ENCODE results near the gene HS3ST4.
"Not testable (repeated sequence)": the region's sequence is repeated elsewhere in the genome, so short reads cannot be mapped to it uniquely, and the experiment has no call there.

HS3ST4 gene

DNA sequence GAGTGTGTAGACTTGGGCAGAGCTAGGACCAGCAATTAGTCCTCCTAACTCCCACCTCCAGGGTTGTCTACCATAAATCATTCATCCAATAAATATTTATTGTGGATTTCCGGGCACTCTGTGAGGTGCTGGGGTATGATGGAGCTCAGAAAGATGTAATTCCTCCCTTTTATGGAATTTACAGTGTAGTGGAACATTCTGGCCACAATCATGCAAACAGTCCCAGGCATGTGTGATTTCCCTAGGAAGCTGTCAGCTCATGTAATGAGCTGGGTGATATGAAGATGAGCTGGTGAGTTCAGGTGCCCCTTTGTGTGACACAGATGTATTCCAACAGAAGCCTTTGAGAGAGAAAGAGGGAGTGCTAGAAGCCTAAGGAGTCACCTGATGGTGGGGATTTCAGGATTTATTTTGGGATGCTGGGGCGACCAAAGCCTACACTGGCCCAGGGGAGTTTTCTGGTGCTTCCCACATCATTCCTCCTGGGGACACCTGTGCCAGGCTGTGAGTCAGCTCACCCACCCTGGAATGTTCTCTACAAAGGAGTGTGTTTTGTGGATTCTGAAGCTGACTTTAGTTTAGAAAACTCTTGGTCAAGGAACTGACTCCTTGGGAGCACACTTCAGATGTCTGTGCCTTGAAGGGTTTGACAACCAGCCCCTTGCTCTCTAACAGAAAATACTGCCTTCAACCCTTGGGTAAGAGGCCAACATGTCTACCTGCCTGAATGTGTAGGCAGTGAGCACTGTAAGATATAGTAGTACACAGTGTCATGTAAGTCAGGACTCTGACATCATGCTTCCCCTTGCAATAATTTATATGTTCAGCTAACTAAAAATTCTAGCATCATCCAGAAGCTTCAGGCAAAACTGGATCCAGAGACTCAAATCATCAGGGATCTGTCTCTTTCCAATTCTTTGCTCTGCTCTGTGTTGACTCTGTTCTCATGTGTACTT, 42.9 kb downstream of the HS3ST4 start:
- DNase-seq, result no peak

DNA sequence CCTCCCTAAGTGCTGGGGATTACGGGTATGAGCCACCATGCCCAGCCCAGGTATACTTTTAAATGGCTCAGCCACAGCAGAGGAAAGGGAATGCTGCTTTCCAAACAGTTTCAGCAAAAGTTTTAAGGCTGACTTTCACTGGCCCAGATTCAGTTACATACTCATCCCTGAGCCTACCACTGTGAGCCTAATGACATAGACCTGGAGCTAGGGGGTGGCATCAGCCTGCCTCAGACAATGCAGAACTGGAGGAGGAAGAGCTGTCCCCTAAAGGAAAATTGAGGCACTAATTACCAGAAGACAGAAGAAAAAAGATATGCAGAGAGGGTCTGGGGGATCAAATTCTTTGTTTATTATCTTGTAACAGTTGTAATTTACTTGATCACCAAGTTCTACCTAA, 43.9 kb downstream of the HS3ST4 start:
- no peak for DNase-seq

DNA sequence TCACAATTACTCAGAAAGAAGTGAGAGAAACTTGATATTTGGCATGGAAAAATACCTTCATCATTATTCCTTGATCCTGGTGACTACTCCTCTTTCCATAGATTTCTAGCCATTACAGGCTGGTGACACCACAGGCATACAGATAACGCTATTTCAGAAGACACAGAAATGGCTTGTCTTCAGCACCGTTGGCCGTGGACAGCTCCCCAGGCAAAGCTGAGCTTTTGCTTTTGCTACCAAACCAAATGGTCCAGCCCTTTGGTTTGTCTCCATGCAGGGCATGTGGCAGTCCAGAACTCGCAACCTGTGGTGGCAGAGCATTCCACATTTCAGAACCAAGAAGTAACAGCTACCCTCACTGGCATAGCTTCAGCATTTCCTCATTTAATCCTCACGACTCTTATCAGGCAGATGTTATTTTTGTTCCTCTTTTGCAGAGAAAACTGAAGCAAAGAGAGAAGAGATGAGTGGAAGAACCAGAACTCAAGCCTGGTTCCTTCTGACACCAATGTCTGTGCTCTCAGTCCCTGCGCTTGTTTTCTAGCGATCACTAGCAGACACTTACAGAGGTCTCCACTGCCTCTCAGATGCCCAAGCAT, 55.5 kb downstream of the HS3ST4 start:
- no peak for DNase-seq

DNA sequence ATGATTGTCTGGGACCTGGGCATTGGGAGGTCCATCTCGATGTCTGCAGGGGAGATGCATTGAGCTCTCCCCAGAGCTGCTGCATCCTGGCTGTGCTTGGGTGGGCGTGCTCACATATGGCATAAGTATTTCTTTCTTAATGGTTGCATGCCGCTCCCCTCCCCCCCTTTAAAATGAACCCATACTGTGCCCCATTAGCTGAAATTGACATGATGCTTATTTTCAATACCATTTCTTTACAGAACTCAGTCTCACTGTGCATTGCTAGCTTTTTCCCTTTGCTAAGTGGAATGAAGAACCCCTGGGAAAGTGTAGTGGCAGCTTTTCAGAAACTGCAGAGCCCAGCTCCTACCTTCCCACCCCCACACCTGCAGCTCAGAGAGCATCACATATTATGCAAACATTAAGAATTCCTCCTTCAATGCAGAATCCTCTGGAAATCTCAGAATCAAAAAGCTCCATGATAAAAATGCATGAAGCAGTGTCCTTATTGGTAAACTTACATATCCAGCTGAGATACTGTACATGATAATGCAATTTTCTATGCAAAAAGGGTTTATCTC, 56.4 kb downstream of the HS3ST4 start:
- no peak for DNase-seq

DNA sequence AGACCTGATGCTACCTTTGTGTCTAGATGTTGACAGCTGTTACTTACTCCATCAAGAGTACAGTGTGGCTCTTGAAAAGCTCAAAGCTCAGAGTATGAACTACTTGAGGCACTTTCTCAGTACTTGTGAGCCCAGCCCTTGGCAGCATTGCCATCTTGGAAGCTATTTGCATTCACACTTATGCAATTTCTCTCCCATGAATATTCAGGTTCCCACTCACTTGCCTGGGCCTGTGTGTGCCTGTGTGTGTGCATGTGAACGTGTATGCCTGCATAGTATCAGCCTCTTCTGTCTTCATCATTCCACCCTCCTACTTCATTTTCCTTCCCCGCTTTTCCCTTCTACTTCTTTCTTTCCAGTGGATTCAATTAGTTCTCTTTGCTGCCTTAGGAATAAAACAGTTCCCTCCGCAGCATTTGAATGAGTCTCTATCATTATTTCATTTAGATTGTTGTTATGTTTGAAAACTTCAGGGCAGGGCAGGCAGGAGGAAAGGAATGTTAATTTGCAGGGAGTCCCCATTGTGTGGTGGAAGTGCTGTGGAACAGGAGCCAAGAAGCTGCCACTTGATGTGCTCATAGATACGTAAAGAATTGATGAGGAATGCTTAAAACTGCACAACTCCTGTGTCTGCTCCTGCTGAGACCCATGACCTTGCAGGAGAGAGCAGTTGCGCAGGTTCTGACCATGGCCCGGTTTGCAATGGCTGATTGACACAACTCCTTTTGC, 58.9 kb downstream of the HS3ST4 start:
- no peak for DNase-seq

DNA sequence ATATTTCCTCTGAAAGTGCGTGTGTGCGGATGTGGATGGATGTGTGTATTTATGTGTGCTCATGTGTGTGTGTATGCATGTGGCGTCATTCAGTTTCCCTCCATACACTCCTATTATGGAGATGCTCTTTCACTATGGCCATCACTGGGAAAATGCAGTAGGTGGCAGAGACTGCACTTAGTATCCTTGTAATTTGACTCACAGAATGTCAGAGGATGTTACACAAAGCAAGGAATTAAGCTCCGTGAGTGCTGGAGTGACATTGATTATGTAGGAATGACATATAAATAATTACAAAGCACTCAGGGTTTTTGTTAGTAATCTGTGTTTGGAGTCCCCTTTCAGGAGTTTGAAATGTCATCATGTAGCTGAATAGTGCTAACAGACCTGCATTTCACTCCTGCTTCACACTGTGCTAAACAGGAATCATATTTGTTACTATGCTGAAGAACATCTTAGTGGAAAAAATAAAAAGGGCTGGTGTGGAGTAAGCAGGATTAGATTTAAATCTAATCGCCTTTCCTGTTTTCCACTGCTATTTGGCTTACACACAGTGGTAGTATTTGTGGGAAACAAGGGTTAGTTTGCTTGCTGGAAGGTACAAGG, 59.6 kb downstream of the HS3ST4 start:
- no peak for DNase-seq

DNA sequence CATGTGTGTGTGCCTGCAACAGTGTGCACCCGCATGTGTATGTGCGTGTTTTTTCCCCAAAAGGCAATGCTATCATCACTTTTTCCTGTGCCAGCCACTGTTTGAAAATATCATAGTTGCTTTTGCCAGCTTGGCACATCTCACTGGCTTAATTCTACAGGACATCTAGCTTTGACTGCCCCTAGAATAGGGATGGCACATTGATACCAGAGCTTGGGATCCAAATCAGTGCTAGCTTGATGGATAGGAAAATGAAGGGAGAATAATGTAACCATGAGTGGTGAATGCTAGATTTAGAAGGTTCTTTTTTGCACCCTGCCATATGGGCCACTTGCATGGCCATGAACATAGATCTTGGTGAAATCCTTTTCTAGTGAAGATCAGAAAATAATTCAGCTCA, 72.7 kb downstream of the HS3ST4 start:
- DNase-seq, result no peak

- DNase-seq, result no peak
These were observed 79.5 kb downstream of the HS3ST4 start for GRCh38 chr16:25771216-25771615.

DNA sequence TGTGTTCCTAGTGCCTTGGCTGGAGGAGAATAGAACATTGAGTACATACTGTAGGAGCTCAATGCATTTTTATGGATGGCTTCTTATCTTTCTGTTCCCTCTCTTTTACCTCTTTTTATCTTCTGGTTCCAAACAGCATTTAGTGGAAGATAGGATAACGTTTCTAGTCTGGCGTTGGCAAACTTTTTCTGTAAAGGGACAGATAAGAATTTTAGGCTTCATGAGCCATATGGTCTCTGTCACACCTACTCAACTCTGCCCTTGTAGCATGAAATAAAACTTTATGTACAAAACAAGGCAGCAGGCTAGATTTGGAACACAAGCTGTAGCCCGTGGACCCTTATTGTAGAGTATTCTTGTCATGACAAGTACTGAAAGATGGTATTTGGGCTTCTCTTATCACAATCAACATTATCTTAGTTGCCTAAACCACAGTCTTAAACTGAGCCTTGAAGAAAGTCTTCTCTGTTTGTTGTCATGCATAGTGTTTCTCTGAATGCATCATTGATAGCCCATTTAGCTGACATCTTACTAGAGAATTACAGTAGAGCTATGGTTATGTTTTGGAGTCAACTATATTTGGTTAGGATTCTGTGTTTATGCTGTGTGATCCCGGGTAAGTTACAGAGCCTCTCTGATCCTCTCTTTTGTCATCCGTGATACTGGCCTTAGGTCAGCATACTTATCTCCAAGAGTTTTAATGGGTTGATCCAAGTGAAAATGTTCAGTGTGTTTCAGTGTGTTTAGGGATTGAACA, 80.2 kb downstream of the HS3ST4 start:
- no peak for DNase-seq

DNA sequence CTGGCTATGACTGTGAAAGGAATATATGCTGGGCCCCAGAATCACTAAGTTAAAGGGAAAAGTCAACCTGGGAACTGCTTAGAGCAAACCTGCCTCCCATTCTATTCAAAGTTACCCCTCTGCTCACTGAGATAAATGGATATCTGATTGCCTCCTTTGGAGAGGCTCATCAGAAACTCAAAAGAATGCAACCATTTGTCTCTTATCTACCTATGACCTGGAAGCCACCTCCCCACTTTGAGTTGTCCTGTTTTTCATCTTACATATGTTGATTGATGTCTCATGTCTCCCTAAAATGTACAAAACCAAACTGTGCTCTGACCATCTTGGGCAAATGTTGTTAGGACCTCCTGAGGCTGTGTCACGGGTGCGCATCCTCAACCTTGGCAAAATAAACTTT, 84.5 kb downstream of the HS3ST4 start:
- DNase-seq, result not testable (repeated sequence)

GRCh38 chr16:25783226-25783625, 91.5 kb downstream of the HS3ST4 start:
- DNase-seq, result no peak

DNA sequence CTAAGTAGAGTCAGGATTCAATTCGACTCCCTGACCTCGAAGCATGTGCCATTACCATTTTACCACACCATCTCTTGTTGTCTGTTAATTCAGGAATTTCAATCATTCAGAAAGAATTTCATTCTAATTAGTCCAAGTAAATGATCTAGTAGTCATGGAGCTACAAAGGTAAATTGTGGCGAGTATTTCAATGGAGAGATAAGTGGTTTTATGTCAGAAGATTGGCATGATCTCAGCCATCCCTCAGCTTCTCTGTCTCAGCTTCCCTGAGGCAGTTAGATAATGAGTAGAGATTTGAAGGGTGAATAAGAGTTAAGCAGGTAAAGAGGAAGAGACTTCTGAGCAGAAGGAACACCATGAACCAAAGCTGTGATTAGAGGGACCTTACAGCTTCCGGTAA, 93.6 kb downstream of the HS3ST4 start:
- DNase-seq, result no peak

- DNase-seq, result no peak
These were observed 95.0 kb downstream of the HS3ST4 start for GRCh38 chr16:25786748-25787147.

DNA sequence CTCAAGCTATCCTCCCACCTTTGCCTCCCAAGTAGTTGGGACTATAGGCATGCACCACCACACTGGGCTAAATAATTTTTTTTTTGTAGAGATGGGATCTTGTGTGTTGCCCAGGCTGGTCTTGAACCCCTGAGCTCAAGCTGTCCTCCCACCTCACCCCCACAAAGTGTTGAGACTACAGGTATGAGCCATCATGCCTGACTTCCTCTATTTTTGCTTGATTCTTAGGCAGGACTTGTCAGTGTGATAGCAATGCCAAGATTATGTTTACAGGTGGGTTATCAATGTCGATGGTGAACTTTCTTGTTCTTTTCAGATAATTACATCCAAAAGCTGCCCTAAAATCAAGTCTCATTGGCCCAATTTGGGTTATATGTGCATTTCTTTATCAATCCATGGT, 96.9 kb downstream of the HS3ST4 start:
- DNase-seq, result no peak

- DNase-seq, result no peak
These were observed 104.5 kb downstream of the HS3ST4 start for GRCh38 chr16:25796239-25796638.

DNA sequence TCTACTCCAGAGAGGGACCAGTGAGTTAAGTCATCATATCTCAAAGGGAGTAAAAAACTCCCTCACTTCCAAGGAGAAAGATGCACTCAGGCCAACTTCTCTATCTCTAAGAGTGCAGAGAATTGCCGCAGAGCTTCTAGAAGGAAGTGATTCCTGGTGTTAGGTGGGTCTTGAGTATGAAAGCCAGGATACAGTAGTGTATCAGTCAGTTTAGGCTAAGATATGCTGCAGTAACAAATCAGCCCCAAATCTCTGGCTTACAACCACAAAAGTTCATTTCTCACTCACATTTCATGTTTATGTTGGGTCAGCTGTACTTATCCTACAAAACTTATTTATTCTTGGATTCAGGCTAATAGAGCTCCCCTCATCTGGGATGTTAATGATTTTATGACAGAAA, 106.3 kb downstream of the HS3ST4 start:
- DNase-seq, result no peak

- DNase-seq, result no peak
These were observed 108.1 kb downstream of the HS3ST4 start for GRCh38 chr16:25799816-25800215.

- DNase-seq, result no peak
These were observed 120.5 kb downstream of the HS3ST4 start for GRCh38 chr16:25812215-25812614.

DNA sequence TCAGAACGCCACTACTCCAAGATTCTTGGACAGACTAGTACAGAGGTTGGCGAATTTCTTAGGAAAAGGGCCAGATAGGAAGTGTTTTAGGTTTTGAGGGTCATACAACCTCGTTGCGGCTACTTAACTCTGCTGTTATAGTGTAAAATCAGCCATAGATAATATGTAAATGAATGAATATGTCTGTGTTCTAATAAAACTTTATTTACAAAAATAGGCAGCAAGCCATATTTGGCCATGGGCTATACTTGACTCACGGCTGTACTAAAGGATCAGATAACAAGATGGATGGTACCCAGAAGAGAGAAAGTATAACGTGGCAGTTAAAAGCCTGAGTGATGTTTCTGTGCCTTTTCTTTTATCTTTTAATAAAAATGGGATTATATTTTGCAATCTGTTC, 125.5 kb downstream of the HS3ST4 start:
- no peak for DNase-seq

DNA sequence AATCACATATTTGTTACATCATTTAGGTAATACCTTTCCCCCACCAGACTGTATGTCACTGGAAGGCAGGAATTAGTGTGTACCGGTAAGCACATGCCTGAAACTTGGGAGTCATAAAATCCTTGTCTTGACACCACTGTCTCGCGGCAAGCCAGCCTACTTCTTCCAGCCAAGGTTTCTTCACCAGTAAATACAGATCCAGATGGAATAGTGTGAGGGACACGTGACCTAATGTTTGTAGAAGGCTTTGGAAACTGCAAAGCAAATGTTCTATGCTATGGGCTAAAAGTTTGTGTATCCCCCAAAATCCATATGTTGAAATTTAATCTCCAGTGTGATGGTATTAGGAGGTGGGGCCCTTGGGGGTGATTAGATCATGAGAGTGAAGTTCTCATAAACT, 126.1 kb downstream of the HS3ST4 start:
- no peak for DNase-seq

DNA sequence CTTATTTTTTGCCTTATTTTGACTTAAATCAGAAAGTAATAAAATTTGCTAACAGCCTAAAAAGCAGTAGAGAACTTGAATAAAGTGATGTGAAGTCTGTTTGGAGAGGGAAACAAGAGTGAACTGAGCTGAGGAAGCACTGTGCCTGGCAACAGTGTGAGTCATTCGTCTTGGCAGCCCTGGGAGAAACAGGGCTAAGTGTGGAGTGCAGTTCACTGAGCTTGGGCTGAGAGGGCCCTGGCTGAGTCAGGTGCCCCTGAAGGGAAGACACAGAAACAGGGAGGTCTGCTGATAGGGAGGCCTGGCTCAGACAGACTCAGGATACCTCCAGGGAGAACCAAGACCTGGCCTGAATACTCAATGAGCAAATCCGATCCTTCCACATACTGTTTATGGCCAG, 132.1 kb downstream of the HS3ST4 start:
- DNase-seq, result no peak

DNA sequence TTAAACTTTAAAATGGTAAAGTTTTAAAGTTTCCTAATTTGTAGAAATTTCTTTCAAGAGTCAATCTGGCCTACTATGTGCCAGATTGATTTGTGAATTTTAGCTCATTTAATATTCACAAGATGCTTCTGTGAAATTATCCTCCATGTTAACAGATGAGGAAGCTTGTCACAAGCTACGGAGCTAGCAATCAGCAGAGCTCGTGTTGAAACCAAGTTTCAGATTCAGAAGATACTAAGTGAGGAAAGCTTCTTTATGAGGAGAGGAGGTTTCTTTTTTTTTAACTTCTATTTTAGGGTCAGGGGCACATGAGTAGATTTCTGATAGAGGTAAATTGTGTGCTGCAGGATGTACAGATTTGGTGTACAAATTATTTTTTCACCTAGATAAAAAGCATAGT, 135.9 kb downstream of the HS3ST4 start:
- DNase-seq, result no peak

Data from NCI-H1694 (cell line).